ENCODE data around the gene ABHD6. TPM values are rescaled to one million over a fixed set of nuclear protein-coding genes. Genes with fewer than 3 reads are reported as not detected.
"Not testable (repeated sequence)": the region's sequence is repeated elsewhere in the genome, so short reads cannot be mapped to it uniquely, and the experiment has no call there.

Gene ABHD6
- total RNA-seq, 1 experiment from 2014 or later = 7.0 TPM

DNA sequence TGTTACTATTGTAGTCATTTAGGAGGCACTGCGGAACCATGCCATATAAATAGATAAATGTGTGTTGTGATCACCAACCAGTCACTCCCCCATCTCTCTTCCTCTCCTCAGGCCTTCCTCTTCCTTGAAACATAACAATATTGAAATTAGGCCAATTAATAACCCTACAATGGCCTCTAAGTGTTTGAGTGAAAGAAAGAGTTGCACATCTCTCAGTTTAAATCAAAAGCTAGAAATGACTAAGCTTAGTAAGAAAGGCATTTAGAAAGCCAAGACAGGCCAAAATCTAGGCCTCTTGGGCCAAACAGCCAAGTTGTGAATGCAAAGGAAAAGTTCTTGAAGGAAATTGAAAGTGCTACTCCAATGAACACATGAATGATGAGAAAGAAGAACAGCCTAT lies 18.7 kb upstream of the ABHD6 start:
- no peaks in the 10 kb centered on the region for H3K27me3 ChIP-seq (ENCODE audit: control insufficient read depth, insufficient read depth, low read length)
- H3K4me3 ChIP-seq (ENCODE audit: insufficient read depth, low read depth, low read length) = no peak overlapping the region
- DNase-seq = no peak
- no peaks in the 10 kb centered on the region for H3K36me3 ChIP-seq (replicated peaks; ENCODE audit: control insufficient read depth, insufficient read depth, low read length)

DNA sequence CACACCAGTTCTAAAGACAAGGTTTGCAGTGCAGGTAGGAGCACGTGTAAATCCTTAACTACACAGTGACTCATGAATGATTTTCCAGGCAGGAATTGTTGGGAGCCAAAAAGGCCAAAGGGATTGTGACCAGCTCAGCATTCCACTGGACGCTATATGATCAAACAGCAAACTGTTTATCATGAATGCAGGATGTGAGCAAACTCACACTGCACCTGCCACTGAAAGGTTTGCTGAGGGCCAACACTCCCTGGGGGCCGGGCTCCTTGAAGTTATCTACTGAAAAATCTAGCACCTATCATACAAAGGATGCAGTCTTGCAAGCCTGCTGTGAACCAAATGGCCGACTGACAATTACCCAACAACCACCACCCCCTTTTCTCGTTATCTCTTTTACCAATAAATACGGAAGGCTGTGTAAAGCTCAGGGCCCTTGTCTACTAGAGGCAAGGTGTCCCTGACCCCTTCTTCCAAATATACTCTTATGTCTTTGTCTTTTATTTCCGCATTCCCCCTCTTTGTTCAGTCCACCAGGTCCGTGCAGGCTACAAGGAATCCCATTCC lies 15.3 kb upstream of the ABHD6 start:
- H3K27me3 ChIP-seq (ENCODE audit: control insufficient read depth, insufficient read depth, low read length) = no peaks in the 10 kb centered on the region
- H3K36me3 ChIP-seq (replicated peaks; ENCODE audit: control insufficient read depth, insufficient read depth, low read length) = no peaks in the 10 kb centered on the region
- no peak overlapping the region for H3K4me3 ChIP-seq (ENCODE audit: insufficient read depth, low read depth, low read length)
- DNase-seq = no peak

DNA sequence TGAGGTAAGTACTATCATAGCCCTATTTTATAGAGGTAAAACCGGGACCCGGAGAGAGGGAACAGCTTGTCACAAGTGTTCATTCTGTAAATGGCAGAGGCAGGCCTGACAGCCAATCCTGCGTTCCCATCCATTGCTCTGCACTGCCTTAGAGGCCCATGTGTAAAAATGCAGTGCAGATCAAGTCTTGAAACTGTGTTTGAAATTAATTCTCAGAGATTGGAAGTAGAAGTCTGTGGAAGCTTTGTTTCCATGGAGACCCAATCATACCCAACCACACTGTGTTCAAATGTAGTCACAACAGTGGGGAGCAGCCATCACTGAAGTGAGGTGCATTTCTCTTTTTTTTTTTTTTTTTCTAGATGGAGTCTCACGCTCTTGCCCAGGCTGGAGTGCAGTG lies 13.7 kb upstream of the ABHD6 start:
- no peak for DNase-seq
- no peaks in the 10 kb centered on the region for H3K27me3 ChIP-seq (ENCODE audit: control insufficient read depth, insufficient read depth, low read length)
- H3K36me3 ChIP-seq (replicated peaks; ENCODE audit: control insufficient read depth, insufficient read depth, low read length) = no peaks in the 10 kb centered on the region
- H3K4me3 ChIP-seq (ENCODE audit: insufficient read depth, low read depth, low read length) = no peak overlapping the region

DNA sequence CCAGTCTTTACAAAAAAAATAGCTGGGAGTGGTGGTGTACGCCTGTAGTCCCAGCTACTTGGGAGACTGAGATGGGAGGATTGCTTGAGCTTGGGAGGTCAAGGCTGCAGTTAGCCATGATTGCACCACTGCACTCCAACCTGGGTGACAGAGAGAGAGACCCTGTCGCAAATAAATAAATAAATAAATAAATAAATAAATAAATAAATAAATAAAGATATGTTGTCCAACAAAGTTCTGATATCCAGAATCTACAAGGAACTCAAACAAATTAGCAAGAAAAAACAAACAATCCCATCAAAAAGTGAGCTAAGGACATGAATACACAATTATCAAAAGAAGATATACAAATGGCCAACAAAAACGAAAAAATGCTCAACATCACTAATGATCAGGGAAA lies 9.7 kb upstream of the ABHD6 start:
- DNase-seq; H3K27me3 ChIP-seq (ENCODE audit: control insufficient read depth, insufficient read depth, low read length); H3K4me3 ChIP-seq (ENCODE audit: insufficient read depth, low read depth, low read length); H3K36me3 ChIP-seq (replicated peaks; ENCODE audit: control insufficient read depth, insufficient read depth, low read length): not testable (repeated sequence)

DNA sequence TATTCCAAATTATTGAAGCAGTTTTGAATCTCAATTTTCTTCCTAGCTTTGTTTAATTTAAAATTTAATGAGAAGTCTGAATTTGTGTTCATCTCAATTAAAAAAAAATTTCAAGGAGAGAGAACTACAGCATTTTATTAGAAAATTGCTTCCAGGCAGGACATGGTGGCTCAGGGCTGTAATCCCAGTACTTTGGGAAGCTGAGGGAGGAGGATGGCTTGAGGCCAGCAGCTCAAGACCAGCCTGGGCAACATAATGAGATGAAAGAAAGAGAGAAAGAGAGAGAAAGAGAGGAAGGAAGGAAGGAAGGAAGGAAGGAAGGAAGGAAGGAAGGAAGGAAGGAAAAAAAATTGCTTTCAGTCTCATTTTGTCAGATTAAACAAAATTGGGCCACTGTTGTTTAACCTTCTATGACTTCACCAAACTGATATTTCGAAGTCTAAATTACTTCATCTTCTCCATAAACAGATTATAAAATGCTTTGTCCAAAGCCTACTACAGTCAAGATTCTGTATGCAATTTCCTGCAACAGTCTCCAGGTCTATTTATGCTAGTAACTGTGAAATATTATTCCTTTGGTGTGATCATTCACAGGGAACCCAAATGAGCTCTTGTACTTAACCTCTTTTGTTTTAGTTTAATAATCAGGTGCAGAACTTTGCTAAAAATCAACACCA lies 6.6 kb upstream of the ABHD6 start:
- peaks cover 7% of the 10 kb centered on the region for H3K27me3 ChIP-seq (ENCODE audit: control insufficient read depth, insufficient read depth, low read length)
- H3K4me3 ChIP-seq (ENCODE audit: insufficient read depth, low read depth, low read length) = no peak overlapping the region
- no peak for DNase-seq
- H3K36me3 ChIP-seq (replicated peaks; ENCODE audit: control insufficient read depth, insufficient read depth, low read length) = no peaks in the 10 kb centered on the region

DNA sequence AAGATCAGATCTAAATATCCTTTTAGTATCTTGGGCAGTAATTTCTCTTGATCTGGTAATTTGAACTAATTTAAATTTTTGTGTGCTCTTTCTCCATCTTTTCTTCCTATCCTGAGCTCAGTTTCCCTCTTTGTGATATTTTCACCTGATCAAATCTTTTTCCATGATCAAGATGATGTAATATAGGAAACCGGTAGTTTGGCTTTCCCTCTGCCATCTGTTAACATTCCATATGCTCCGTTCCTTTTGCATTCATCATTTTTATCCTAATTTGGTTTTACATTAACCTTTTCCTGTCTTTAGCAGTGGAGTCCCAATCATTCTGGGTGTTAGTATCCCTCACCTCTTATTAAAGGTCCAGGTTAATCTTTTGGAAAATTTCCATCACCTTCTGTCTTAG lies 5.9 kb upstream of the ABHD6 start:
- Histone ChIP-seq H3K27me3 (ENCODE audit: control insufficient read depth, insufficient read depth, low read length) (peaks cover 14% of the 10 kb centered on the region), H3K4me3 (ENCODE audit: insufficient read depth, low read depth, low read length) (no peak overlapping the region), H3K36me3 (replicated peaks; ENCODE audit: control insufficient read depth, insufficient read depth, low read length) (no peaks in the 10 kb centered on the region)
- no peak for DNase-seq

DNA sequence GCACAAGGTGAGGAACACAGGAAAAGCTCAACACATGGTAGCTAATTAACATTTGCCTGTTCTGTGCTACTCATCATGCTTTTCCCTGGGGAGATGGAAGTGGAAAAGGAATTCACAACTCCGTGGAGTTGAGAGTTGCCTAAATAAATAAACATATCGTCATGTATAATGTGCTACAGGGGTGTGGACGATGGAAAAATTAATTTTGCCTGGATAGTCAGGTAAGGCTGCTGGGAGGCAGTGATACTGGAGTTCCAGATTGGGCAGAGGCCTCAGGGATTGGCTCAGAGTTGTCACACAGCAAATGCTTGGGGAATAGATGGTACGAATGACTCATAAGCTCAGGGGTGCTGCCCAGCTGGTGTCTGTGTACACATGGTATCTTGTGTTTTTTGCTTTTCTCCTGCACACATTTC lies 3.1 kb upstream of the ABHD6 start:
- Histone ChIP-seq H3K27me3 (ENCODE audit: control insufficient read depth, insufficient read depth, low read length) (peaks cover 34% of the 10 kb centered on the region), H3K36me3 (replicated peaks; ENCODE audit: control insufficient read depth, insufficient read depth, low read length) (no peaks in the 10 kb centered on the region), H3K4me3 (ENCODE audit: insufficient read depth, low read depth, low read length) (no peak overlapping the region)
- no peak for DNase-seq

DNA sequence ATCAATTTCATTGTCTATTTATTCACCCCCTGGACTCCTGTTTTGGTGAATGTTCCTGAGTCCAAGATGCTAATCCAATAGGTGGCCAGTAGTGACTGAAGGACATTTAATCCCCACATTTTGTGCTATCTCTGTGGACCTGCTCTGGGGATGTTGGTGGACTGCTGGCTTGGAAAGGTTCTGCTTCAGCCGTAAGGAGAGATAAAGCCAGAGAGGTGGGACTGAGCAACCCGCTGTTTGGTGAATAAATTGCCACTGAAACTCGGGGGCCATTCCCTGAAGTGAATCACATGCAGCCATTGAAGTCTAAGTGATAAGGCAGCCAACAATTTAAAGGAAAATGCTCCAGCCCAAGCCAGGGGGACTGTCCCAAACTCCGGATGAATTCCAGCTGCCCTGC lies 1.6 kb upstream of the ABHD6 start:
- no peak for DNase-seq
- H3K27me3 ChIP-seq (ENCODE audit: control insufficient read depth, insufficient read depth, low read length) = peaks cover 36% of the 10 kb centered on the region

DNA sequence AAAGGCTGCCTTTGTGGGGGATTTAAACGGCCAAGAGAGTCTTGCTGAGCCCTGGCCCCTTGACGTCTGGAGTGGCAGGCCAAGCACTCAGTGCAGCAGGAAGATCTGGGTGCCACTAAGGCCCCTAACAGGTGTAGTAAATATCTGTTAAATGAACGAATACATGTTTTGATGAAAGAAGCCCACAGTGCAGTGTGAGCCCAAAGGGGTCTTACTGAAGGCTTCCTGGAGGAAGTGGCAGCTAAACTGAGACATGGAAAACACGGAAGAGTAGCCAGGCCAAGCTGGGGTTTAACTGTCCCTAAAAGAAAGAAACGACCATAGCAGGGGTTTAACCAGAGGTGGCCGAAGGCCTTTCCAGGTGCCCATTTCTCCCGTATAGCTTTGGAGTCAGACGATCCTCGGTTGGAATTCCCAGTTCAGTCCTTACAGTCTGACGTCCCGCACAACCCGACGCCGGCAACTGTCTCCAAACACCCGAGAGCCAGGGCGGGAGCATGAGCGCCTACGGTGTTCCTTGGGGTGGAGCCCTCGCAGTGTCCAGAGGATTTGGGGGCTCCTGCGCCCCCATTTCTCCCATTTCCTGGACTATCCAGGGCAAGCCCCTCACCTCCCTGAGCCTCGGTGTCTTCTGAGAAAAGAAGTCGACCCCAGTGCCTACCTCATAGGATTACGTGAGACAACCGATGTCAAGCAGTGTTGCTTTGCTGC lies 910 bp upstream of the ABHD6 start:
- DNase-seq = peak; percentile 60
- Histone ChIP-seq H3K4me3 (ENCODE audit: insufficient read depth, low read depth, low read length) (peak overlapping the region; percentile 79), H3K36me3 (replicated peaks; ENCODE audit: control insufficient read depth, insufficient read depth, low read length) (no peaks in the 10 kb centered on the region), H3K27me3 (ENCODE audit: control insufficient read depth, insufficient read depth, low read length) (peaks cover 36% of the 10 kb centered on the region)

More for the DNA sequence above, 1.6 kb upstream of the ABHD6 start:
- Histone ChIP-seq H3K36me3 (replicated peaks; ENCODE audit: control insufficient read depth, insufficient read depth, low read length) (no peaks in the 10 kb centered on the region), H3K4me3 (ENCODE audit: insufficient read depth, low read depth, low read length) (no peak overlapping the region)

DNA sequence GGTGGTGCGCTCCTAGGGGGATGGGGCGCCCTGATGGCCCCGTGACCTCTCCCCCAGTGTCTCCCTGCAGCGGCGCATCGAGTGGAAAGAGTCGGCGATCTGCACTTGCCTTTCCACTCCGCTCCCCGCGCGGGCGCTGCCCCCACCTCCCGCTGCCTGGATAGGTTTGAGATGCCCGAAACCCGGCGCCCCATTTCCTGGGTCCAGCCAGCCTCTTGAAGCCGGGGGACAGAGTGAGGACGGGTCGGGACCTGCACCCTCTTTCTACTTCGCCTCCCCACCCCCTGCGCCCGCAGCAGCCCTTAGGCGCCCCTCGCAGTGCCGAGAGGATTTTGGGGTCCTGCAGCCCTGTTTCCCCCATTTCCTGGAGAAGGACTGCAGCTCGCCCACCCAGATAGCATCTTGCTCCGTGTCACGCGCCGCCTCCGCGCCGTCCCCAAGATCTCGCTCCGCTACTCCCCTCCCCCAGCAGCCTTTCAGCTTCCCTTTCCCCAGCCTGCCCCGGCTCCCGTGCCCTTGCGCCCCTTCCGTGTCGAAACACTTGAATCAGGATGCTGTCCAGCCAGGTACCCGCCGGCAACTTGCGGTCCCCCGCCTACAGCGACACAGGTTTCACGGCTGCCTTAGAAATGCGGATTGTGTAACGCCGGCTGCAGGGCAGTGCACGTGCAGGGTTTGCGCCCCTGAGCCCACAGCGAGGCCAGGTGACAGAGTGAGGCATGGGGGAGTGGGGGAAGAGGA lies 519 bp downstream of the ABHD6 start:
- DNase-seq = peak; percentile 73
- no peaks in the 10 kb centered on the region for H3K36me3 ChIP-seq (replicated peaks; ENCODE audit: control insufficient read depth, insufficient read depth, low read length)
- H3K27me3 ChIP-seq (ENCODE audit: control insufficient read depth, insufficient read depth, low read length) = peaks cover 36% of the 10 kb centered on the region
- peak overlapping the region; percentile 79 for H3K4me3 ChIP-seq (ENCODE audit: insufficient read depth, low read depth, low read length)

DNA sequence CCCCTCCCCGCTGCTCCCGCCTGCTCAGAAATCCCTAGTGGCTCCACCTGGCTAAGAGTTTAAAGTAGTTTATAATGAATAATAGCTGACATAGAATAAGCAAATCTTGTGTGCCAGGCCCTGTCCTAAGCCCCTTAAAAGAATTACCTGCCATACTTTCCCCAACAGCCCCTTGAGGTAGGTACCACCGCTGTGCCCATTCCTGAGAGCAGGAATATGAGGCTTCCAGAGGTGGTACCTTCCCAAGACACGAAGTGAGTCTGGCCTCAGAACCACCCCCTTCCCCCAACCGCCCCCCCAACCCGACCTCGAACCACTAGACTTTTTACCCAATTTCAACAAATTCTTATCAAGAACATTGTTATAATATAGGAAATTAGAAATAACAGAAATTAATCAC lies 1.2 kb downstream of the ABHD6 start:
- H3K27me3 ChIP-seq (ENCODE audit: control insufficient read depth, insufficient read depth, low read length) = peaks cover 36% of the 10 kb centered on the region
- DNase-seq = peak; percentile 17
- peak overlapping the region; percentile 79 for H3K4me3 ChIP-seq (ENCODE audit: insufficient read depth, low read depth, low read length)
- H3K36me3 ChIP-seq (replicated peaks; ENCODE audit: control insufficient read depth, insufficient read depth, low read length) = no peaks in the 10 kb centered on the region

DNA sequence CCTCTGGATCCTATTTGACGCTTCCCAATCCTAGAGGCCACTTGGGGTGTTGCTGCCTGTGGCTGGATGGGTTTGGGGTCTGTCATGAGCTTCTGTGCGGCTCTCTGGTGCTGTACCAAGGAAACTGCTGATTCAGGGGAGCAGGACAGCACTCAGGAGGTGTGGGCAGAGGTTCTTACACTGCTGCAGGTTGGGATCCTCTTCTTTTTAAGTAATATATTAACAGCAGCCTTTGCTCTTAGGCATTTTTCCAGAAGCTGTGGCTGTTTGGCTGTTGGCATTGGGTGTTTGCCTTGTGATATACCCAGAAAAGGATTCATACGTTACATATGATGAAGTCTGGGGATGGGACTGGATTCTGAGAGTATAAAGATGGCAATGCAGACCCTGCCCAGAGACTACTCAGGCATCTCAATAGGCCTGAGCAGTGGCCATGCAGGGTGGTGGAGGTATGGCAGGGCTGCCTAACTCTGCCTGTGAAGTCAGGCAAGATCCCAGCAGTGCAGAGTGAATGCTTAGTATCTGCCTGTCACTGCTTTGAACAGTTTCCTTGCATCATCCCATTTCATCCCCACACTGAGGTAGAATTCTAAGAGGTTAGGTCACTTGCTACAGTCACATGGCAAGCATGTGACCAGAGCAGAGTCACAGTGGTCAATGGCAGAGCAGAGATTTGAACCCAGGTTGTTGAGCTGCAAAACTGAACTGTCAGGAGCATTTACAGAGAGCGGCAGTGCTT lies 3.9 kb downstream of the ABHD6 start:
- DNase-seq = peak; percentile 22
- Histone ChIP-seq H3K27me3 (ENCODE audit: control insufficient read depth, insufficient read depth, low read length) (peaks cover 24% of the 10 kb centered on the region), H3K4me3 (ENCODE audit: insufficient read depth, low read depth, low read length) (no peak overlapping the region), H3K36me3 (replicated peaks; ENCODE audit: control insufficient read depth, insufficient read depth, low read length) (no peaks in the 10 kb centered on the region)

DNA sequence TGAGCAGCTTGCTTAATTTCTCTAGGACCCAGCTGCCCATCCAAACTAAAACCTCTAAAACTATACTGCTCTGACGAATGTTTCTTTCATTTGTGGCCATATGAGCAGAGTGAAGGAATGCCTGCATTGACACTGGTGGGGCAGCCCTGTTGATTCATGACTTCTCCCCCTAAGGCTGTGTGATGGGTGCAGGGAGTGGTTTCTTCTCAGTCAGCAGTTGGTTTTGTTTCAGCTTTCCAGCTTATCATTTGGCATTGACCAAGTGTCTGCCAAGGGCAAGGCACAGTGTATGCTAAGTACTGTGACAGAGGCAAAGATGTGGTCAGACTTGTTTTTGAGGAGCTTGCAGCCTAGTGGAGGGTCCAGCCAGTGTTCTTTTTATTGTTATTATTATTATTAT lies 4.7 kb downstream of the ABHD6 start:
- no peak for DNase-seq
- Histone ChIP-seq H3K36me3 (replicated peaks; ENCODE audit: control insufficient read depth, insufficient read depth, low read length) (no peaks in the 10 kb centered on the region), H3K27me3 (ENCODE audit: control insufficient read depth, insufficient read depth, low read length) (peaks cover 16% of the 10 kb centered on the region), H3K4me3 (ENCODE audit: insufficient read depth, low read depth, low read length) (no peak overlapping the region)

DNA sequence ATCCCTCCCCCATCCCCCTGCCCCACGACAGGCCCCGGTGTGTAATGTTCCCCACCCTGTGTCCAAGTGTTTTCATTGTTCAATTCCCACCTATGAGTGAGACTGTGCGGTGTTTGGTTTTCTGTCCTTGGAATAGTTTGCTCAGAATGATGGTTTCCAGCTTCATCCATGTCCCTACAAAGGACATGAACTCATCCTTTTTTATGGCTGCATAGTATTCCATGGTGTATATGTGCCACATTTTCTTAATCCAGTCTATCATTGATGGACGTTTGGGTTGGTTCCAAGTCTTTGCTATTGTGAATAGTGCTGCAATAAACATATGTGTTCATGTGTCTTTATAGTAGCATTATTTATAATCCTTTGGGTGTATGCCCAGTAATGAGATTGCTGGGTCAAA lies 5.3 kb downstream of the ABHD6 start:
- H3K4me3 ChIP-seq (ENCODE audit: insufficient read depth, low read depth, low read length); H3K36me3 ChIP-seq (replicated peaks; ENCODE audit: control insufficient read depth, insufficient read depth, low read length); DNase-seq: not testable (repeated sequence)
- peaks cover 15% of the 10 kb centered on the region for H3K27me3 ChIP-seq (ENCODE audit: control insufficient read depth, insufficient read depth, low read length)
